Rectal smooth muscle tissue (tissue), 1 donor: ENCODE data around the gene YIF1B.

Experiments used
- H3K27ac ChIP-seq: one replicate; pipeline ENCODE4 v1.7.0; 2013; ENCODE audit warnings: low read depth, low read length, inconsistent platforms
- H3K27me3 ChIP-seq: one replicate; pipeline ENCODE4 v1.7.0; 2013; ENCODE audit warnings: low read length; ENCODE audit not compliant: control insufficient read depth, insufficient read depth
- H3K36me3 ChIP-seq: one replicate; pipeline ENCODE4 v1.7.0; 2013; ENCODE audit warnings: low read length; ENCODE audit not compliant: control insufficient read depth, insufficient read depth
- H3K4me1 ChIP-seq: one replicate; pipeline ENCODE4 v1.7.0; 2013; ENCODE audit warnings: low read length; ENCODE audit not compliant: control insufficient read depth, insufficient read depth
- H3K4me3 ChIP-seq: one replicate; pipeline ENCODE4 v1.7.0; 2013; ENCODE audit warnings: low read length
- H3K9ac ChIP-seq: one replicate; pipeline ENCODE4 v1.7.0; 2013; ENCODE audit warnings: low read length

Gene YIF1B

DNA sequence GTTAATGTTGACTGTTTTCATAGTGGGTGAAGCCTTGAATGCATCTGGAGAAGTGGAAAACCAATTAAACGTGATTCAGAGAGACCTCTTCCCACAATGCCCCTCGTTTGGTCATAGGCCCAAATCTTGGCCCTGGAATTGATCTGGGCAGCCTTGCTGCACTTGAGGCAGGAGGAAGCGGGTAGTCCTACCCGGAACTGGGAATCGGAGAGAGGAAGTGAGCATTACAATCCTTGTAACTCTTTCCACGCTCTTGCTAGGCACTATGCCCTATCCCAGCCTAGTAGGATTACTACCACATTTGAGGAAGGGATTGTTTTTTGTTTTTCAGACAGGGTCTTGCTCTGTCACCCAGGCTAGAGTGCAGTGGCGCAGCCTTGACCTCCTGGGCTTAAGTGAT, 7.5 kb upstream of the YIF1B start:
- Histone ChIP-seq H3K4me1 (peaks cover 14% of the 10 kb centered on the region), H3K4me3 (no peak overlapping the region), H3K36me3 (peaks cover 11% of the 10 kb centered on the region), H3K9ac (no peak overlapping the region), H3K27ac (peak overlapping the region; percentile 35), H3K27me3 (no peaks in the 10 kb centered on the region)

DNA sequence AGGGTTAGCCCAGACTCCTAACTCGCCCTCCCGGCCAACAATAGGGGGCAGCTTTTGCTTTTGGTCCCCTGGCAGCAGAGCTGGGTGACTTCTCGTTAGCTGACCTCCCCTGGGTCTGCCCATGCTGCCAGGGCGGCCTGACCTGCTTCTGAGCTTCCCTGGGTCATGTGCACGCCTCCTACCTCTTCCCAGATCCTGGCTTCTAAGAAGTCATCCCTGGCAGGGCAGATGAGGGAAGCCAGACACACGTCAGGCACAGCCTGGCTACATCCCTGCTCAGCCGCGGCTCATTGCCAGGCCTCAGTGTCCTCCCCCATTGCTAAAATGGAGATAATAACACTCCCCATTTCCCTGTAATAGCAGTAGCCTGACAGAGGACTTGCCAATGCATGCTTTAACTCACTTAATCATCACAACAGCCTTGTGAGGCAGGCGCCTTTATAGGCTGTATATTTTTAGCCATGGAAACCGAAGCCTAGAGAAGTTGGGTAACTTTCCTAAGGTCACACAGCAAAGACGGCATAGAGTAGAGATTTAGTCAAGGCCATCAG, 6.0 kb upstream of the YIF1B start:
- peak overlapping the region; percentile 25 for H3K4me3 ChIP-seq
- peaks cover 14% of the 10 kb centered on the region for H3K4me1 ChIP-seq
- no peaks in the 10 kb centered on the region for H3K36me3 ChIP-seq
- peak overlapping the region; percentile 93 for H3K27ac ChIP-seq
- H3K27me3 ChIP-seq, result no peaks in the 10 kb centered on the region
- peak overlapping the region; percentile 16 for H3K9ac ChIP-seq

DNA sequence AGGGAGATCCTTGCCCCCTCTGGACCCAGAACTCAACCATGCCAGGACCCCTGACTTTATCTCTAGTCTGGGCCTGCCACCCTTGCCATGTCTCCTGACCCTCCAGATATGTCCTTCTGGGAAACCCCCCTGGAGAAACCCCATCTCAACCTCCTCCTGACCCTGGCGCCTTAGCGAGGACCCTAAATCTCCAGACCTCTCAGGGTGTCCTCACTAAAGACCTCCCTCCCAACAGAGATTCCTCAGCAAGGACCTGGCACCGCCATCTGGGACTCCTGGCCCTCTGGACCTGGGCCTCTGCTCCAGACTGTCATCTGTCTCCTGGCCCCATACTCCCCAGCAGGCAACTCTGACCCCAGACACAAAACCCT, 5.2 kb upstream of the YIF1B start:
- H3K4me1 ChIP-seq, result peaks cover 14% of the 10 kb centered on the region
- H3K9ac ChIP-seq, result peak overlapping the region; percentile 16

DNA sequence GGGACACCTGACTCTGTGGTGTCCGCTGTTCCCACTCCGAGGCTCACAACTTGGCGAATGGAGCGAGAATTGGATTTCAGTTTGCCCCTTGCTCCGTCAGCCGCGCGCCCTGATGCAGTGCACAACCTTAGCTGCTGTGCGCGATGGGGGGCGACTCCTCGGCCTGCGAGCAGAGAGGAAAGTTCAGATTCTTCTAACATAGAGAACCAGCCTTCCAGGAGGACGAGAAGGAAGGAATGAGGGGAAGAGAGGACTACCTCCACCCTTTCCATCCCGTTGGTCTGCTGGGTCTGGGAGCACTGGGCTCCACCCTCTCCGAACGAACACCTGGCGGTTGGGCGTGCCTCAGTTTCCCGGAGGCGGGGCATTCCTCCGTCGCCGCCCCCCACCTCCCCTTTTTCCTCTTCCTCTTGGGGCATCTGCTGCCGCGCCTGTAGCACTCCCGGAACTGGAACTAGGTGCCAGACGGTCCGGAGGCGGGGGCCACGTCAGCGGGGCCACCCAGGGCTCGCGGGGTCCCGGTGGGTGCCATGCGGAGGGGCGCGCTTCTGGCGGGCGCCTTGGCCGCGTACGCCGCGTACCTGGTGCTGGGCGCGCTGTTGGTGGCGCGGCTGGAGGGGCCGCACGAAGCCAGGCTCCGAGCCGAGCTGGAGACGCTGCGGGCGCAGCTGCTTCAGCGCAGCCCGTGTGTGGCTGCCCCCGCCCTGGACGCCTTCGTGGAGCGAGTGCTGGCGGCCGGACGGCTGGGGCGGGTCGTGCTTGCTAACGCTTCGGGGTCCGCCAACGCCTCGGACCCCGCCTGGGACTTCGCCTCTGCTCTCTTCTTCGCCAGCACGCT, 3.9 kb upstream of the YIF1B start, which contains the start of gene KCNK6:
KCNK6 (plus strand) TSS at position 425 of the 838 bp plus-strand sequence; CDS start at position 531, 106 bp downstream.
- peak within 1 kb of the TSS; percentile 78 for H3K9ac ChIP-seq

More for the DNA sequence above, 5.2 kb upstream of the YIF1B start:
- peak overlapping the region; percentile 93 for H3K27ac ChIP-seq
- no peaks in the 10 kb centered on the region for H3K36me3 ChIP-seq
- peak overlapping the region; percentile 25 for H3K4me3 ChIP-seq
- no peaks in the 10 kb centered on the region for H3K27me3 ChIP-seq

DNA sequence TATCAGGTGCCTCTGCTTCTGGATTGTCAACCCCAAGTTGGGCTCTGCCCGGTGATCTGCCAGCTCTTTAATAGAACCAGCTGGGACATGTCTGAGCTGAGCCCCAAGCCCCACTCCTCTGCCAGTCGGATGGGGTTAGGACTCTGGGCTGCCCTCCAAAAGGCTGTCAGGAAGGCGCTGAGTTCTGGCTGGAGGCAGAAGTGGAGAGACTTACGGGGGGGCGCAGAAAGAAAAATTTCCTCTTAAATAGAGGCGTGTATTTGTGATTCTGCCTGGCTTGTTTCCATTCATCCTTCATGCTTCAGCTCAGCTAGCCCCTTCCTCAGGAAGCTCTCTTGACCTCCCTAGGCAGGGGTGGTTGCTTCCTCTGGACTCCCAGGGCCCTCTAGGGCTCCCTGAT, 2.9 kb upstream of the YIF1B start:
- no peak overlapping the region for H3K9ac ChIP-seq
- no peaks in the 10 kb centered on the region for H3K36me3 ChIP-seq
- no peaks in the 10 kb centered on the region for H3K27me3 ChIP-seq
- H3K4me3 ChIP-seq, result no peak overlapping the region
- peak overlapping the region; percentile 93 for H3K27ac ChIP-seq
- H3K4me1 ChIP-seq, result peaks cover 14% of the 10 kb centered on the region

More for the DNA sequence above, 3.9 kb upstream of the YIF1B start, which contains the start of gene KCNK6:
- H3K36me3 ChIP-seq, result no peaks in the 10 kb centered on the region
- H3K27ac ChIP-seq, result peak within 1 kb of the TSS; percentile 93
- H3K4me3 ChIP-seq, result peak within 1 kb of the TSS; percentile 73
- H3K27me3 ChIP-seq, result no peaks in the 10 kb centered on the region
- peaks cover 14% of the 10 kb centered on the region for H3K4me1 ChIP-seq

DNA sequence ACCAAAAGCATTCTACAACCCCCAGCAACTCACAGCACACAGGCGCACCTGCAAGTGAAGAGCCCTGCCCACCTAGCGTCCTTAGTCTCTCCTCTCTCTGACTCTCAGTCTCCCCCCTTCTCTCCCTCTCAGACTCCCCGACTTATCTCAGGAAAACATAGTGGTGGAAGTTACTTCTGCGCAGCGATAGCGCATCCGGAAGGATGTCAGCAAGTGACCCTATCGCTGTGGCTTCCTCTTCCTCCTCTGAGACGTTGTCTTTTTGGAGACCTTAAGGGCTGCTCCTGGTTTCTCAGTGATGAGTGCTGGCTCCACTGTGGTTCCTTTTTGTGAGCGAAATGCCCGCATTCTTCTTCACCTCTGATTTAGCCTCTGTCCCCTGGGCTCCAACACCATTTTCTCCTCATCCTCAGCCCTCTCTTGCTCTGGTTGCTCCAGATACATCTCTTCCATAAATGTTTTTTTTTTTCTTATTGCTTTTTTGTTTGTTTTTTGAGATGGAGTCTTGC, 1.4 kb upstream of the YIF1B start:
- no peak overlapping the region for H3K27ac ChIP-seq
- no peak overlapping the region for H3K4me3 ChIP-seq

DNA sequence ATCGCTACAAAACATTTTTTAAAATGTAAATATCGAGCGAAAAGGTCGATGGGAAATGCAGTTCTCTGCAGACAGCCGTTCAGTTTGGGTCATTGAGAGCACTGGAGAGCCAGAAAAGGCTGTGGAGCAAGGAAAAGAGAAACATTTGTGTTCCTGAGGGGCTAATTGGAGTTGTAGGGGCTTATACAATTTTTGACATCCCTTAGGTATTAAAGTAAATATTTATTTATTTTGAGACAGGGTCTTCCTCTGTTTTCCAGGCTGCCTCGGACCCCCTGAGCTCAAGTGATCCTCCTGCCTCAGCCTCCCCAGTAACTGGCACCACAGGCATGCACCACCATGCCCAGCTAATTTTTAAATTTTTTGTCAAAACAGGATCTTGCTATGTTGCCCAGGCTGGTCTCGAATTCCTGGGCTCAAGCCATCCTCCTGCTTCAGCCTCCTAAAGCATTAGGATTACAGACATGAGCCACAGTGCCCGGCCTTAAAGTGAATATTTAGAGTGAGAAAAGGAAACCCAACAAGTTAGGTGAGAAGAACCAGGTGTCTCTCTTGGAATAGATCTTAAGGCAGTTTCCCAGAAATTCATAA, 825 bp upstream of the YIF1B start:
- Histone ChIP-seq H3K36me3 (no peaks in the 10 kb centered on the region), H3K4me1 (peaks cover 9% of the 10 kb centered on the region), H3K27ac (peak overlapping the region; percentile 72), H3K27me3 (no peaks in the 10 kb centered on the region), H3K4me3 (peak overlapping the region; percentile 38), H3K9ac (no peak overlapping the region)

More for the DNA sequence above, 1.4 kb upstream of the YIF1B start:
- no peaks in the 10 kb centered on the region for H3K27me3 ChIP-seq
- no peak overlapping the region for H3K9ac ChIP-seq
- H3K36me3 ChIP-seq, result no peaks in the 10 kb centered on the region
- H3K4me1 ChIP-seq, result peaks cover 12% of the 10 kb centered on the region

DNA sequence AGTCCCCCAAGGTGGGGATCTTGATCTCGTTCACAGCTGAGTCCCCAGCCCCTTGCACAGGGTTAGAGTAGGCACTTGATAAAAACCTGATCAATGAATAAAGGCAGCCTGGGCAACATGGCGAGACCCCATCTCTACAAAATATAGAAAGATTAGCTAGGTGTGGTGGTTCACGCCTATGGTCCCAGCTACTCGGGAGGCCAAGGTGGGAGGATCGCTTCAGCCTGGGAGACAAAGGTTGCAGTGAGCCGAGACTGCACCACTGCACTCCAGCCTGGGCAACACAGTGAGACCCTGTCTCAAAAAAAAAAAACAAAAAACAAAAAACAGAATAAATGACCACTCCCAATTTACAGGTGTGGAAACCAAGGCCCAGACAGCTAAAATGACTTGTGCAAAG, 4.8 kb downstream of the YIF1B start:
- Histone ChIP-seq H3K27me3 (no peaks in the 10 kb centered on the region), H3K9ac (no peak overlapping the region), H3K27ac (no peak overlapping the region), H3K4me3 (no peak overlapping the region), H3K4me1 (no peaks in the 10 kb centered on the region), H3K36me3 (peaks cover 20% of the 10 kb centered on the region)

DNA sequence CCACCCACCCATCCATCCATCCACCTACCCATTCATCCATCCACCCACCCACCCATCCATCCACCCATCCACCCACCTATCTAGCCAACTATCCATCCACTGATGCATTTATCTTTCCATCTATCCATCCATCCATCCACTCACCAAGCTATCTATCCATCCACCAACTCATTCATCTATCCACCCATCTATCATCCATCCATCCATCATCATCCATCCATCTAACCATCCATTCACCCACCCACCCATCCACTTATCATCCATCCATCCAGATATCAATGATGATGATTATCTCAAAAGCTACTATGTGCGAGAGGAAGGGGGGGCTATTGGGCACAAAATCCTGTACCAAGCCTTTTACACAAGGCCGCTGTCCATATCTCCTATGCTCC, 5.5 kb downstream of the YIF1B start:
- H3K4me3 ChIP-seq, result no peak overlapping the region
- H3K36me3 ChIP-seq, result peaks cover 20% of the 10 kb centered on the region
- no peak overlapping the region for H3K27ac ChIP-seq
- no peaks in the 10 kb centered on the region for H3K4me1 ChIP-seq
- no peaks in the 10 kb centered on the region for H3K27me3 ChIP-seq
- H3K9ac ChIP-seq, result no peak overlapping the region

DNA sequence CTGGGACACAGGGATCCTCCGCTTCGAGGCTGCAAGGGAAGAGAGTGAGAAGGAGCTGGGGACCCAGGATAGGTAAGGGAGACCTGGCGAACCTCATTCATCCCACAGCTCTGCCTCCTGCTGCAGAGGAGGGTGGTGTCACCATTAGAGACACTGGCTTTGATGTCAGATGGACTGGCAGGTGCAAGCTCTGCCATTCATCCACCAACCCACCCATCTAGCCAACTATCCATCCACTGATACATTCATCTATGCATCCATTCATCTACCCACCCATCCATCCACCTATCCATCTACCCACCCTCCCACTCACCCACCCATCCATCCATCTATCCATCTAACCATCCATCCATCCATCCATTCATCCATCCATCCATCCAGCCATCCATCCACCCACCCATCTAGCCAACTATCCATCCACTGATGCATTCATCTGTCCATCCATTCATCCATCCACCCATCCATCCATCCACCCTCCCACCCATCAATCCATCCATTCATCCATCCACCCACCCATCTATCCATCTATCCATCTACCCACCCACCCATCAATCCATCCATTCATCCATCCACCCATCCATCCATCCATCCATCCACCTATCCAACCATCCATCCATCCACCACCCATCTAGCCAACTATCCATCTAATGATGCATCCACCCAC, 6.0 kb downstream of the YIF1B start:
- Histone ChIP-seq H3K9ac (no peak overlapping the region), H3K4me3 (no peak overlapping the region), H3K27me3 (no peaks in the 10 kb centered on the region), H3K4me1 (no peaks in the 10 kb centered on the region), H3K36me3 (peaks cover 20% of the 10 kb centered on the region), H3K27ac (no peak overlapping the region)

DNA sequence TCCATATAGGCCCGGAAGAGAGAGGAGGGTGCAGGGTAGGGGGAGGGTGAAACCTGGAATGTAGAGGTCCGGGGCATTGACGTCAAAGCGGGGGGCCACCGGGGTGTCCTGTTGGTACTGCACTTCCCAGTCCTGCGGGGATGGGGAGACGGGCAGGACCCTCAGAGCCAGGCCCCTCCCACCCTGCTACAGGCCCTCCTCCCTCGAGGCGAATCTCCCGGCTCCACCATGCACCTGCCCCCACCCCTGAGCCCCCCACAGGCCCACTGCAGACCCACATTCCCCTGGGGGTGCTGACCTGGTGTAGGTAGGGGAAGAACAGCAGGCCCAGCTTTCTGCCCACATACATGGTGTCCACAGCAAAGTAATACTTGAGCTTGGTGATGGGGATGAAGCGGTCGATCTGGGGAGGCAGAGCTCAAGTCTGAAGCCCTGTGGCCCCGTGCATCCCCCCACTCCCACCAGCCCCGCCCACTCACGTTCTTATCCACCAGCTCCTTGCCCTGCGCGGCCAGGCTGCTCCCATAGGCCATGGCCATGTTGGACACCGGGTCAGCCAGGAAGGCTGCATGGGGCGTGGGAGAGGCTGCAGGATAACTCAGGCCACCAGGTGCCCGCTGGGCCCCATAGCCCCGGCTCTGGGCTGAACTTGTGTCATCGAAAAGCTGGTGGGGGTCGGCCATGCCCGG, 6.7 kb downstream of the YIF1B start:
- Histone ChIP-seq H3K27me3 (no peaks in the 10 kb centered on the region), H3K9ac (no peak overlapping the region), H3K4me1 (no peaks in the 10 kb centered on the region), H3K27ac (no peak overlapping the region), H3K4me3 (no peak overlapping the region), H3K36me3 (peaks cover 20% of the 10 kb centered on the region)
